HepG2 (cell line): Measurements from ENCODE around the gene USH2A. TPM values are rescaled to one million over a fixed set of nuclear protein-coding genes. Genes with fewer than 3 reads are reported as not detected.

Experiments used
- ASH2L ChIP-seq: fragments of 300-600, 200-600 bp; sonication (generic); IDR thresholded peaks from 2 replicates; pipeline ENCODE4 v1.7.0; 2017; ENCODE audit warnings: low read depth, mild to moderate bottlenecking, moderate library complexity, mixed read lengths, low read length; ENCODE audit not compliant: insufficient read length
- DPF2 ChIP-seq: sonication (generic); formaldehyde crosslinking; IDR thresholded peaks from 2 replicates; pipeline ENCODE4 v1.4.0; 2020; ENCODE audit warnings: mild to moderate bottlenecking, low read depth, missing genetic modification reagents, borderline replicate concordance
- FOXA3 ChIP-seq: IDR thresholded peaks from 2 replicates; pipeline ENCODE4 v1.6.1; 2016; ENCODE audit warnings: missing genetic modification reagents, missing compliant biosample characterization
- GZF1 ChIP-seq: sonication (generic); formaldehyde crosslinking; IDR thresholded peaks from 2 replicates; pipeline ENCODE4 v1.5.1; 2020; ENCODE audit warnings: mild to moderate bottlenecking, missing genetic modification reagents
- HOXA3 ChIP-seq: sonication (generic); formaldehyde crosslinking; IDR thresholded peaks from 2 replicates; pipeline ENCODE4 v1.5.0; 2020; ENCODE audit warnings: missing genetic modification reagents
- MIXL1 ChIP-seq: IDR thresholded peaks from 2 replicates; pipeline ENCODE4 v1.6.1; 2016
- SOX6 ChIP-seq, 2 experiments: fragments of 450-650 bp in 1 of 2; sonication (generic) in 1 of 2; formaldehyde crosslinking in 1 of 2; IDR thresholded peaks; 2 replicates each; pipeline versions ENCODE4 v1.4.0 to v1.6.1; 2017 to 2020; ENCODE audit warnings: antibody characterized with exemption in 1 of 2, mild to moderate bottlenecking in 1 of 2, missing genetic modification reagents in 1 of 2
- STAT5B ChIP-seq: sonication (generic); formaldehyde crosslinking; IDR thresholded peaks from 2 replicates; pipeline ENCODE4 v1.4.0; 2020; ENCODE audit warnings: missing genetic modification reagents
- TBX3 ChIP-seq: fragments of 450-650 bp; IDR thresholded peaks from 2 replicates; pipeline ENCODE4 v1.6.1; 2017; ENCODE audit warnings: antibody characterized with exemption, mild to moderate bottlenecking, inconsistent platforms, borderline replicate concordance
- ZFY ChIP-seq: sonication (generic); formaldehyde crosslinking; IDR thresholded peaks from 2 replicates; pipeline ENCODE4 v1.4.0; 2020; ENCODE audit warnings: missing genetic modification reagents
- ZNF670 ChIP-seq: sonication (generic); formaldehyde crosslinking; IDR thresholded peaks from 2 replicates; pipeline ENCODE4 v1.8.0; 2022; ENCODE audit warnings: mild to moderate bottlenecking, missing genetic modification reagents, borderline replicate concordance
- polyA plus RNA-seq, 8 experiments: library from polyadenylated mRNA; depleted of rRNA in 3 of 8; stranded (reverse) in 7 of 8; unstranded in 1 of 8; fragments of >200 nt; fragmentation: Illumina TruSeq in 4 of 8; extraction: Trizol in 4 of 8; gene quantifications; 2 replicates each; pipeline versions ENCODE4 v1.2.1 to v1.2.3, GENCODE V29; 2011 to 2016; ENCODE audit warnings: low read depth in 4 of 8, missing spikeins in 1 of 8, mixed read lengths in 1 of 8; ENCODE audit not compliant: insufficient read depth in 1 of 8
- total RNA-seq, 5 experiments: library from RNA; depleted of rRNA; stranded (reverse); fragments of >200 nt; fragmentation: Illumina TruSeq; extraction: Trizol; gene quantifications; 2 replicates each; pipeline ENCODE4 v1.2.3, GENCODE V29; 2016; ENCODE audit warnings: low read depth in 1 of 5
- TF ChIP-seq, protein P1 (sequence below): sonication (generic); formaldehyde crosslinking; IDR thresholded peaks from 2 replicates; pipeline ENCODE4 v1.4.0; 2020; ENCODE audit warnings: mild to moderate bottlenecking, missing genetic modification reagents
- TF ChIP-seq, protein P2 (sequence below): sonication (generic); formaldehyde crosslinking; IDR thresholded peaks from 2 replicates; pipeline ENCODE4 v1.4.0; 2020; ENCODE audit warnings: missing genetic modification reagents, borderline replicate concordance
- TF ChIP-seq, protein P3 (sequence below), 2 experiments: sonication (generic) in 1 of 2; formaldehyde crosslinking in 1 of 2; IDR thresholded peaks; 2 replicates each; pipeline versions ENCODE4 v1.4.0 to v1.6.1; 2018 to 2020; ENCODE audit warnings: missing genetic modification reagents in 2 of 2, borderline replicate concordance in 1 of 2, low read depth in 1 of 2, mild to moderate bottlenecking in 1 of 2, missing biosample characterization in 1 of 2
- TF ChIP-seq, protein P4 (sequence below): IDR thresholded peaks from 2 replicates; pipeline ENCODE4 v1.6.1; 2016; ENCODE audit warnings: control low read depth

USH2A gene
- total and polyA plus RNA-seq, 2 of the 13 experiments (the other 11 are each of a cell fraction or from before 2014, with no cell fraction given): 0.02 TPM; not detected in 1

DNA sequence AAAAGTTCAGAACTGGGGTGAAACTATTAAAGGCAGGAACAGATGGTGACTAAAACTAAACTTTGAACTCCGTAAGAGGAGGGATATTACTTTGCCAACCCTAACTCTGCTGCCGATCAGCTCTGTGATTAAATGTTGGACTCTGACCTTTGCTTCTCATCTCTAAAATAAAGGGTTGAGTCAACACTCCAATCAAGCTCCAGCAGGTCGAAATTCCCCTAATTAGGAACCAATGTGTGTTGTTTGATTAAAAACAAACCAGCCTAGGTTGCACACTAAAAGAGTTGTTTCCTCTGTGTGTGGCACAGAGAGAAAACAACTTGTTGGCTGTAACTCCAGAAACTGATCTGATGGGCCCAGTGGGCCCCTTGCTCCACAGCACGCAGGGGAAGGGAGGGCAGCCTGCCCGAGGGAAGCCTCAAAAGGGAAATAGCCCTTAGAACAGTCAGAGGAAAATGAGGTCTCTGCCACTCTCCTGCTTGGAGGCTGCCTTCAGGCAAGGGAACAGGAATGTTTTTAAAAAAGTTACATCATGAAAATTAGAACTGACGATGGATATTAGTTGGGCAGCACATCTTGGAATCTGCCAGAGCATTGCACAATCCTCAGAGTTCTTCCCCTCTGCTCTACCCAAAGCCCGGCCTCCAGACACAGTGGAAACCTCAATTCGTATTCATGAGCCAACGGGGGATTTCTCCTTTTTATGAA lies 786.8 kb downstream of the USH2A start (continued):
- TF ChIP-seq, protein P1, sequence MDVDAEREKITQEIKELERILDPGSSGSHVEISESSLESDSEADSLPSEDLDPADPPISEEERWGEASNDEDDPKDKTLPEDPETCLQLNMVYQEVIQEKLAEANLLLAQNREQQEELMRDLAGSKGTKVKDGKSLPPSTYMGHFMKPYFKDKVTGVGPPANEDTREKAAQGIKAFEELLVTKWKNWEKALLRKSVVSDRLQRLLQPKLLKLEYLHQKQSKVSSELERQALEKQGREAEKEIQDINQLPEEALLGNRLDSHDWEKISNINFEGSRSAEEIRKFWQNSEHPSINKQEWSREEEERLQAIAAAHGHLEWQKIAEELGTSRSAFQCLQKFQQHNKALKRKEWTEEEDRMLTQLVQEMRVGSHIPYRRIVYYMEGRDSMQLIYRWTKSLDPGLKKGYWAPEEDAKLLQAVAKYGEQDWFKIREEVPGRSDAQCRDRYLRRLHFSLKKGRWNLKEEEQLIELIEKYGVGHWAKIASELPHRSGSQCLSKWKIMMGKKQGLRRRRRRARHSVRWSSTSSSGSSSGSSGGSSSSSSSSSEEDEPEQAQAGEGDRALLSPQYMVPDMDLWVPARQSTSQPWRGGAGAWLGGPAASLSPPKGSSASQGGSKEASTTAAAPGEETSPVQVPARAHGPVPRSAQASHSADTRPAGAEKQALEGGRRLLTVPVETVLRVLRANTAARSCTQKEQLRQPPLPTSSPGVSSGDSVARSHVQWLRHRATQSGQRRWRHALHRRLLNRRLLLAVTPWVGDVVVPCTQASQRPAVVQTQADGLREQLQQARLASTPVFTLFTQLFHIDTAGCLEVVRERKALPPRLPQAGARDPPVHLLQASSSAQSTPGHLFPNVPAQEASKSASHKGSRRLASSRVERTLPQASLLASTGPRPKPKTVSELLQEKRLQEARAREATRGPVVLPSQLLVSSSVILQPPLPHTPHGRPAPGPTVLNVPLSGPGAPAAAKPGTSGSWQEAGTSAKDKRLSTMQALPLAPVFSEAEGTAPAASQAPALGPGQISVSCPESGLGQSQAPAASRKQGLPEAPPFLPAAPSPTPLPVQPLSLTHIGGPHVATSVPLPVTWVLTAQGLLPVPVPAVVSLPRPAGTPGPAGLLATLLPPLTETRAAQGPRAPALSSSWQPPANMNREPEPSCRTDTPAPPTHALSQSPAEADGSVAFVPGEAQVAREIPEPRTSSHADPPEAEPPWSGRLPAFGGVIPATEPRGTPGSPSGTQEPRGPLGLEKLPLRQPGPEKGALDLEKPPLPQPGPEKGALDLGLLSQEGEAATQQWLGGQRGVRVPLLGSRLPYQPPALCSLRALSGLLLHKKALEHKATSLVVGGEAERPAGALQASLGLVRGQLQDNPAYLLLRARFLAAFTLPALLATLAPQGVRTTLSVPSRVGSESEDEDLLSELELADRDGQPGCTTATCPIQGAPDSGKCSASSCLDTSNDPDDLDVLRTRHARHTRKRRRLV (CRISPR knock-in tag): 0 out of 2 replicates have a peak, but pooled peaks have one; percentile 25
- TF ChIP-seq ASH2L (peak; percentile 54), ZFY (peak; percentile 50; the same call in 1 of the 2 replicates), SOX6 (IDR thresholded peaks at IDR 0.05) (no peak), SOX6 (CRISPR knock-in tag; IDR thresholded peaks at IDR 0.05) (peak; percentile 49; the same call in 1 of the 2 replicates), ZNF670 (CRISPR knock-in tag) (peak; percentile 47; the same call in 1 of the 2 replicates), HOXA3 (CRISPR knock-in tag) (peak; percentile 14; the same call in 1 of the 2 replicates), MIXL1 (CRISPR knock-in tag) (0 out of 2 replicates have a peak, but pooled peaks have one; percentile 15), FOXA3 (CRISPR knock-in tag) (peak; percentile 25; the same call in 1 of the 2 replicates), GZF1 (CRISPR knock-in tag) (no peak), STAT5B (CRISPR knock-in tag) (no peak), TBX3 (peak; percentile 37; the same call in 1 of the 2 replicates), DPF2 (no peak)
- TF ChIP-seq, protein P2, sequence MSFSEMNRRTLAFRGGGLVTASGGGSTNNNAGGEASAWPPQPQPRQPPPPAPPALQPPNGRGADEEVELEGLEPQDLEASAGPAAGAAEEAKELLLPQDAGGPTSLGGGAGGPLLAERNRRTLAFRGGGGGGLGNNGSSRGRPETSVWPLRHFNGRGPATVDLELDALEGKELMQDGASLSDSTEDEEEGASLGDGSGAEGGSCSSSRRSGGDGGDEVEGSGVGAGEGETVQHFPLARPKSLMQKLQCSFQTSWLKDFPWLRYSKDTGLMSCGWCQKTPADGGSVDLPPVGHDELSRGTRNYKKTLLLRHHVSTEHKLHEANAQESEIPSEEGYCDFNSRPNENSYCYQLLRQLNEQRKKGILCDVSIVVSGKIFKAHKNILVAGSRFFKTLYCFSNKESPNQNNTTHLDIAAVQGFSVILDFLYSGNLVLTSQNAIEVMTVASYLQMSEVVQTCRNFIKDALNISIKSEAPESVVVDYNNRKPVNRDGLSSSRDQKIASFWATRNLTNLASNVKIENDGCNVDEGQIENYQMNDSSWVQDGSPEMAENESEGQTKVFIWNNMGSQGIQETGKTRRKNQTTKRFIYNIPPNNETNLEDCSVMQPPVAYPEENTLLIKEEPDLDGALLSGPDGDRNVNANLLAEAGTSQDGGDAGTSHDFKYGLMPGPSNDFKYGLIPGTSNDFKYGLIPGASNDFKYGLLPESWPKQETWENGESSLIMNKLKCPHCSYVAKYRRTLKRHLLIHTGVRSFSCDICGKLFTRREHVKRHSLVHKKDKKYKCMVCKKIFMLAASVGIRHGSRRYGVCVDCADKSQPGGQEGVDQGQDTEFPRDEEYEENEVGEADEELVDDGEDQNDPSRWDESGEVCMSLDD (CRISPR knock-in tag): no peak
- TF ChIP-seq, protein P3, sequence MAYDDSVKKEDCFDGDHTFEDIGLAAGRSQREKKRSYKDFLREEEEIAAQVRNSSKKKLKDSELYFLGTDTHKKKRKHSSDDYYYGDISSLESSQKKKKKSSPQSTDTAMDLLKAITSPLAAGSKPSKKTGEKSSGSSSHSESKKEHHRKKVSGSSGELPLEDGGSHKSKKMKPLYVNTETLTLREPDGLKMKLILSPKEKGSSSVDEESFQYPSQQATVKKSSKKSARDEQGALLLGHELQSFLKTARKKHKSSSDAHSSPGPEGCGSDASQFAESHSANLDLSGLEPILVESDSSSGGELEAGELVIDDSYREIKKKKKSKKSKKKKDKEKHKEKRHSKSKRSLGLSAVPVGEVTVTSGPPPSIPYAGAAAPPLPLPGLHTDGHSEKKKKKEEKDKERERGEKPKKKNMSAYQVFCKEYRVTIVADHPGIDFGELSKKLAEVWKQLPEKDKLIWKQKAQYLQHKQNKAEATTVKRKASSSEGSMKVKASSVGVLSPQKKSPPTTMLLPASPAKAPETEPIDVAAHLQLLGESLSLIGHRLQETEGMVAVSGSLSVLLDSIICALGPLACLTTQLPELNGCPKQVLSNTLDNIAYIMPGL (CRISPR knock-in tag; IDR thresholded peaks at IDR 0.05; ENCODE audit: borderline replicate concordance in 1 of 2, low read depth in 1 of 2): 0 out of 4 replicates have a peak, but pooled peaks of 1 of the 2 experiments have one; percentile 20
- TF ChIP-seq, protein P4, sequence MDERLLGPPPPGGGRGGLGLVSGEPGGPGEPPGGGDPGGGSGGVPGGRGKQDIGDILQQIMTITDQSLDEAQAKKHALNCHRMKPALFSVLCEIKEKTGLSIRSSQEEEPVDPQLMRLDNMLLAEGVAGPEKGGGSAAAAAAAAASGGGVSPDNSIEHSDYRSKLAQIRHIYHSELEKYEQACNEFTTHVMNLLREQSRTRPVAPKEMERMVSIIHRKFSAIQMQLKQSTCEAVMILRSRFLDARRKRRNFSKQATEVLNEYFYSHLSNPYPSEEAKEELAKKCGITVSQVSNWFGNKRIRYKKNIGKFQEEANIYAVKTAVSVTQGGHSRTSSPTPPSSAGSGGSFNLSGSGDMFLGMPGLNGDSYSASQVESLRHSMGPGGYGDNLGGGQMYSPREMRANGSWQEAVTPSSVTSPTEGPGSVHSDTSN (CRISPR knock-in tag): 0 out of 2 replicates have a peak, but pooled peaks have one; percentile 13
